ENCODE data around the gene PIK3R4. TPM values are rescaled to one million over a fixed set of nuclear protein-coding genes. Genes with fewer than 3 reads are reported as not detected.

PIK3R4 gene
- 19.1 TPM for total RNA-seq

- peak; percentile 98 for ATAC-seq
These were observed at the start of gene PIK3R4 for GRCh38 chr3:130746246-130747039. Gene PIK3R4 (minus strand): TSS chr3:130746829. CDS start chr3:130745218, 1,611 bp downstream.

- no peak for ATAC-seq
These were observed 48.8 kb upstream of the PIK3R4 start for GRCh38 chr3:130795396-130795795.

GRCh38 chr3:130792246-130792645, 45.6 kb upstream of the PIK3R4 start:
- no peak for ATAC-seq

GRCh38 chr3:130789782-130790322, 43.2 kb upstream of the PIK3R4 start:
- no peak for ATAC-seq

- ATAC-seq: no peak
These were observed 40.9 kb upstream of the PIK3R4 start for GRCh38 chr3:130787422-130788068.

GRCh38 chr3:130786306-130786705, 39.7 kb upstream of the PIK3R4 start:
- ATAC-seq: no peak

- no peak for ATAC-seq
These were observed 37.0 kb upstream of the PIK3R4 start for GRCh38 chr3:130783629-130784028.

GRCh38 chr3:130779486-130779885, 32.9 kb upstream of the PIK3R4 start:
- ATAC-seq: no peak

GRCh38 chr3:130779031-130779430, 32.4 kb upstream of the PIK3R4 start:
- no peak for ATAC-seq

GRCh38 chr3:130773366-130773765, 26.7 kb upstream of the PIK3R4 start:
- no peak for ATAC-seq

- no peak for ATAC-seq
These were observed 25.5 kb upstream of the PIK3R4 start for GRCh38 chr3:130772129-130772528.

- no peak for ATAC-seq
These were observed 24.0 kb upstream of the PIK3R4 start for GRCh38 chr3:130770644-130771043.

- no peak for ATAC-seq
These were observed 15.2 kb upstream of the PIK3R4 start for GRCh38 chr3:130761730-130762311.

GRCh38 chr3:130760922-130761321, 14.3 kb upstream of the PIK3R4 start:
- ATAC-seq: no peak

- peak; percentile 59 for ATAC-seq
These were observed 13.2 kb upstream of the PIK3R4 start for GRCh38 chr3:130759692-130760338.

- ATAC-seq: no peak
These were observed 12.2 kb upstream of the PIK3R4 start for GRCh38 chr3:130758624-130759369.

- ATAC-seq: no peak
These were observed 11.1 kb upstream of the PIK3R4 start for GRCh38 chr3:130757611-130758150.

- ATAC-seq: peak; percentile 99
These were observed 9.0 kb upstream of the PIK3R4 start for GRCh38 chr3:130755666-130756065.

GRCh38 chr3:130748981-130749380, 2.4 kb upstream of the PIK3R4 start:
- no peak for ATAC-seq

- ATAC-seq: no peak
These were observed 1.8 kb upstream of the PIK3R4 start for GRCh38 chr3:130748467-130748861.

- no peak for ATAC-seq
These were observed 3.3 kb downstream of the PIK3R4 start for GRCh38 chr3:130743354-130743753.

Data from esophagus mucosa (tissue), 1 donor.